Aorta (tissue), 5 donors: ENCODE data around the gene HSFX3. TPM values are rescaled to one million over a fixed set of nuclear protein-coding genes. Genes with fewer than 3 reads are reported as not detected.
"Not testable (repeated sequence)": the region's sequence is repeated elsewhere in the genome, so short reads cannot be mapped to it uniquely, and the experiment has no call there.

Experiments
- ATAC-seq: fragments of 200-7000 bp; cut with Tn5 transposase; one replicate; pipeline ENCODE4 v1.9.1; 2022; ENCODE audit warnings: moderate library complexity; ENCODE audit not compliant: low FRiP score
- DNase-seq, 2 donors: peaks; one replicate each; pipeline ENCODE4 v3.0.0-alpha.2; 2020
- H3K27ac ChIP-seq, 2 donors: one replicate each; pipeline ENCODE4 v1.5.1; 2013; ENCODE audit warnings: low read length in 2 of 2, mild to moderate bottlenecking in 2 of 2, moderate library complexity in 2 of 2, control low read depth in 1 of 2, inconsistent platforms in 1 of 2, low read depth in 1 of 2
- H3K27me3 ChIP-seq, 2 donors: one replicate each; pipeline ENCODE4 v1.6.1; 2013; ENCODE audit warnings: control low read depth in 1 of 2, low read length in 1 of 2, mild to moderate bottlenecking in 1 of 2, moderate library complexity in 1 of 2; ENCODE audit not compliant: insufficient read depth in 2 of 2, control insufficient read depth in 1 of 2
- H3K36me3 ChIP-seq, 2 donors: one replicate each; pipeline ENCODE4 v1.6.1; 2013; ENCODE audit warnings: control low read depth in 1 of 2, low read length in 1 of 2, mild to moderate bottlenecking in 1 of 2; ENCODE audit not compliant: insufficient read depth in 2 of 2, control insufficient read depth in 1 of 2
- H3K4me1 ChIP-seq, 2 donors: one replicate each; pipeline ENCODE4 v1.6.1; 2013; ENCODE audit warnings: low read length in 2 of 2, control low read depth in 1 of 2, mild to moderate bottlenecking in 1 of 2, moderate library complexity in 1 of 2; ENCODE audit not compliant: insufficient read depth in 2 of 2, control insufficient read depth in 1 of 2
- H3K4me3 ChIP-seq, 2 donors: one replicate each; pipeline ENCODE4 v1.5.1; 2013; ENCODE audit warnings: low read length in 2 of 2, control low read depth in 1 of 2, mild to moderate bottlenecking in 1 of 2
- H3K9me3 ChIP-seq: one replicate; pipeline ENCODE4 v1.6.1; 2013; ENCODE audit warnings: mild to moderate bottlenecking, low read length; ENCODE audit not compliant: control insufficient read depth
- WGBS, 2 donors: extraction: QIAGEN DNeasy Blood & Tissue Kit; methylation state at CpG; one replicate each; pipeline ENCODE4 v1.1.7; 2013; 5-methylcytosine and 5-hydroxymethylcytosine counted together
- intact Hi-C, 2 donors: fragments of 100-400 bp; cut with DNase I; formaldehyde crosslinking; loops; one replicate each; pipeline versions ENCODE4 v1.14.2 to v1.15.0; 2022
- polyA plus RNA-seq, 2 donors: library from polyadenylated mRNA; stranded (reverse); fragments of 200-250 nt; gene quantifications; one replicate each; pipeline ENCODE4 v1.2.3, GENCODE V29; 2013
- total RNA-seq, 2 donors: library from RNA; stranded (reverse); fragmentation: NEBNext Ultra II Directional; extraction: Animal tissue kit (Norgen Biotek cat#: 25700); gene quantifications; one replicate each; pipeline ENCODE4 v1.2.1, GENCODE V29; 2021
- donor health status: healthy with polysubstance abuse.
- donor health status: Bipolar disorder and iron deficiency.
- donor health status: DM: no; HTN: no; CAD: no.
- donor health status: DM: no; HTN: no; CAD: no.
- donor health status: DM: yes; HTN: yes; CAD: no.

The HSFX3 gene
- total and polyA plus RNA-seq, 4 donors = 0.38 TPM; not detected in 3

GRCh38 chrX:149527705-149528104 lies 22.0 kb downstream of the HSFX3 start:
- ATAC-seq = peak; percentile 41
- H3K36me3 ChIP-seq = no peaks in the 10 kb centered on the region

GRCh38 chrX:149526318-149527033 lies 23.2 kb downstream of the HSFX3 start:
- H3K4me3 ChIP-seq, H3K4me1 ChIP-seq, intact Hi-C loops, DNase-seq, ATAC-seq, H3K36me3 ChIP-seq, H3K9me3 ChIP-seq, H3K27me3 ChIP-seq: not testable (repeated sequence)
- H3K27ac ChIP-seq = peak overlapping the region in 1 of 2 donors; percentile 86
- WGBS, 2 donors = 23 to 64% methylated on average over 6 to 9 of the region's 13 CpGs

More at GRCh38 chrX:149527705-149528104, 22.0 kb downstream of the HSFX3 start:
- no peak overlapping the region for H3K4me3 ChIP-seq
- no peaks in the 10 kb centered on the region for H3K4me1 ChIP-seq
- WGBS, 2 donors = 14 to 44% methylated on average over 1 of the region's 1 CpG
- no peak for DNase-seq
- no peak overlapping the region for H3K27ac ChIP-seq
- no peaks in the 10 kb centered on the region for H3K27me3 ChIP-seq
- intact Hi-C loops = no loop called here
- H3K9me3 ChIP-seq = no peaks in the 10 kb centered on the region

- peak overlapping the region in 1 of 2 donors; percentile 86 for H3K27ac ChIP-seq
- H3K4me1 ChIP-seq, H3K4me3 ChIP-seq, intact Hi-C loops, H3K36me3 ChIP-seq, DNase-seq, H3K27me3 ChIP-seq, H3K9me3 ChIP-seq: not testable (repeated sequence)
- peak; percentile 15 for ATAC-seq
- WGBS, 2 donors = 68 to 71% methylated on average over 5 of the region's 5 CpGs
These were observed 23.8 kb downstream of the HSFX3 start for GRCh38 chrX:149525903-149526302.

GRCh38 chrX:149525389-149525788 lies 24.3 kb downstream of the HSFX3 start:
- H3K36me3 ChIP-seq, intact Hi-C loops, H3K9me3 ChIP-seq, H3K4me1 ChIP-seq, H3K27me3 ChIP-seq, H3K4me3 ChIP-seq: not testable (repeated sequence)
- peak overlapping the region in 1 of 2 donors; percentile 74 for H3K27ac ChIP-seq
- DNase-seq (peak in 1 of 2 donors; percentile 70), ATAC-seq (peak; percentile 67)
- WGBS, 2 donors = 8 to 53% methylated on average over 6 of the region's 10 CpGs

DNA sequence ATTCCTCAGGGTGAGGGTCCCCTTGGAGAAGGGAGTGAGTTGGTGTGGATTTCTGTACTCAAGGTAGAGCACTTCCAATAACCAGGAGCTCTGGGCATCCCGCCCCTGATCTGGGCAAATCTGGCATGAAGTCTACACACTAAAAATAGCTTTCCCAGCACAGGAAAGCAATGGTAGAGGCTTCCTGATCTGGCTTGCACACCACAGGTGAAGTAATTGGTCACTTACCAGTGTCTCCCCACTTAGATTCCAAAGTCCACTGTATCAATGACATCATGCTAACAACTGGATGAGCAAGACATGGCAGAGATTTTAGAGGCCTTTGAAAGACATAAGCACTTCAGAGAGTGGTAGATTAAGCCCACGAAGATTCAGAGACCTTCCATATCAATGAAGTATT lies 26.8 kb downstream of the HSFX3 start:
- H3K4me1 ChIP-seq = no peaks in the 10 kb centered on the region
- no peaks in the 10 kb centered on the region for H3K27me3 ChIP-seq
- no peak overlapping the region for H3K27ac ChIP-seq
- no peaks in the 10 kb centered on the region for H3K9me3 ChIP-seq
- intact Hi-C loops = loop anchor here in 1 of 2 donors (5.0 kb wide), 1 partner anchor 109 kb away; the partner anchor contains the start of gene TMEM185A
- no peak overlapping the region for H3K4me3 ChIP-seq
- H3K36me3 ChIP-seq = no peaks in the 10 kb centered on the region
- 50 to 55% methylated on average over 2 of the region's 2 CpGs for WGBS, 2 donors
- no peak for ATAC-seq
- no peak for DNase-seq

DNA sequence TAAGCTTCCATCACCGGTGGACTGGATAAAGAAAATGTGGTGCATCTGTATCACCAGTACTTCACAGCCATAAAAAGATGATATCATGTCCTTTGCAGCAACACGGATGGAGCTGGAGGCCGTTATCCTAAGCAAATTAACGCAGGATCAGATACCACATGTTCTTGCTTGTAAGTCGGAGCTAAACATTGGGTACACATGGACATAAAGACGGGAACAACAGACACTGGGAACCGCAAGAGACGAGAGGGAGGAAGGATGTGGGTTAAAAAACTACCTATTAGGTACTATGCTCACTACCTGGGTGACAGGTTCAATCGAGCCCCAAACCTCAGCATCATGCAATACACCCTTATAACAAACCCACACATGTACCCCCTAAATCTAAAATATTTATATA lies 28.3 kb downstream of the HSFX3 start:
- no peaks in the 10 kb centered on the region for H3K36me3 ChIP-seq
- no peaks in the 10 kb centered on the region for H3K4me1 ChIP-seq
- H3K9me3 ChIP-seq = no peaks in the 10 kb centered on the region
- H3K27ac ChIP-seq = no peak overlapping the region
- H3K27me3 ChIP-seq = no peaks in the 10 kb centered on the region
- intact Hi-C loops = loop anchor here in 1 of 2 donors (5.0 kb wide), 1 partner anchor 111 kb away; the partner anchor contains the start of gene TMEM185A
- no peak overlapping the region for H3K4me3 ChIP-seq
- no peak for ATAC-seq
- 68 to 80% methylated on average over 9 of the region's 9 CpGs for WGBS, 2 donors
- DNase-seq = no peak

DNA sequence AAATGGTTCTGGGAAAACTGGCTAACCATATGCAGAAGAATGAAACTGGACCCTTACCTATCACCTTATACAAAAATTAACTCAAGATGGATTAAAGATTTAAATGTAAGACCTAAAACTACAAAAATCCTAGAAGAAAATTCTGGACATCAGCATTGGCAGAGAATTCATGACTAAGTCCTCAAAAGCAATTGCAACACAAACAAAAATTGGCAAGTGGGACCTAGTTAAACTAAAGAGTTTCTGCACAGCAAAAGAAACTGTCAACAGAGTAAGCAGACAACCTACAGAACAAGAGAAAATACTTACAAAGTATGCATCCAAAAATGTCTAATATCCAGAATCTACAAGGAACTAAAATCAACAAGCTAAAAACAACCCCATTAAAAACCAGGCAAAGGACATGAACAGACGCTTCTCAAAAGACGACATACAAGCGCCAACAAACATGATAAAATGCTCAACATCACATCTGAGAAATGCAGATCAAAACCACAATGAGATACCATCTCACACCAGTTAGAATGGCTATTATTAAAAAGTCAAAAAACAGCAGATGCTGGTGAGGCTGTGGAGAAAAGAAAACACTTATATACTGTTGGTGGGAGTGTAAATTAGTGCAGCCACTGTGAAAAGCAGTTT lies 29.0 kb downstream of the HSFX3 start:
- H3K4me3 ChIP-seq, H3K36me3 ChIP-seq, H3K27me3 ChIP-seq, H3K27ac ChIP-seq, DNase-seq, H3K9me3 ChIP-seq, ATAC-seq, H3K4me1 ChIP-seq: not testable (repeated sequence)
- WGBS, 2 donors = 46 to 61% methylated on average over 3 of the region's 3 CpGs
- intact Hi-C loops = loop anchor here in 1 of 2 donors (5.0 kb wide), 1 partner anchor 112 kb away; the partner anchor contains the start of gene TMEM185A

DNA sequence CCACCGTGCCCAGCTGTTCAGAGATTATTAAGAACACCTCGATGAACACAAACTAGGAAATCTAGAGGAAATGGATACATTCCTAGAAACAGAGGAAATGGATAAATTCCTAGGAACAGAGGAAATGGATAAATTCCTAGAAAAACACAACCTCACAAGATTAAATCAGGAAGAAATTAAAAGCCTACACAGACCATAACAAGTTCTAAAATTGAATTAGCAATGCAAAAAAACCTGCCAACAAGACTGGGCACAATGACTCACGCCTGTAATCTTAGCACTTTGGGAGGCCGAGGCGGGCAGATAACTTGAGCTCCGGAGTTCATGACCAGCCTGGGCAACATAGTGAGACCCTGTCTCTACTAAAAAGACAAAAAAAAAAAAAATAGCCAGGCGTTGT lies 31.5 kb downstream of the HSFX3 start:
- intact Hi-C loops = no loop called here
- Histone ChIP-seq H3K27ac (no peak overlapping the region), H3K9me3 (no peaks in the 10 kb centered on the region), H3K4me1 (no peaks in the 10 kb centered on the region), H3K36me3 (no peaks in the 10 kb centered on the region), H3K27me3 (no peaks in the 10 kb centered on the region), H3K4me3 (no peak overlapping the region)
- no peak for ATAC-seq
- WGBS, 2 donors = 54 to 65% methylated on average over 7 of the region's 7 CpGs
- DNase-seq = no peak

- H3K27ac ChIP-seq = no peak overlapping the region
These were observed 32.4 kb downstream of the HSFX3 start for GRCh38 chrX:149517308-149517707.

More at GRCh38 chrX:149517308-149517707, 32.4 kb downstream of the HSFX3 start:
- intact Hi-C loops = no loop called here
- no peaks in the 10 kb centered on the region for H3K36me3 ChIP-seq
- no peak for ATAC-seq
- no peak overlapping the region for H3K4me3 ChIP-seq
- H3K4me1 ChIP-seq = no peaks in the 10 kb centered on the region
- H3K27me3 ChIP-seq = no peaks in the 10 kb centered on the region
- 74 to 96% methylated on average over 1 of the region's 1 CpG for WGBS, 2 donors
- no peaks in the 10 kb centered on the region for H3K9me3 ChIP-seq
- no peak for DNase-seq
